ENCODE data around the gene HDDC2.

Gene HDDC2

DNA sequence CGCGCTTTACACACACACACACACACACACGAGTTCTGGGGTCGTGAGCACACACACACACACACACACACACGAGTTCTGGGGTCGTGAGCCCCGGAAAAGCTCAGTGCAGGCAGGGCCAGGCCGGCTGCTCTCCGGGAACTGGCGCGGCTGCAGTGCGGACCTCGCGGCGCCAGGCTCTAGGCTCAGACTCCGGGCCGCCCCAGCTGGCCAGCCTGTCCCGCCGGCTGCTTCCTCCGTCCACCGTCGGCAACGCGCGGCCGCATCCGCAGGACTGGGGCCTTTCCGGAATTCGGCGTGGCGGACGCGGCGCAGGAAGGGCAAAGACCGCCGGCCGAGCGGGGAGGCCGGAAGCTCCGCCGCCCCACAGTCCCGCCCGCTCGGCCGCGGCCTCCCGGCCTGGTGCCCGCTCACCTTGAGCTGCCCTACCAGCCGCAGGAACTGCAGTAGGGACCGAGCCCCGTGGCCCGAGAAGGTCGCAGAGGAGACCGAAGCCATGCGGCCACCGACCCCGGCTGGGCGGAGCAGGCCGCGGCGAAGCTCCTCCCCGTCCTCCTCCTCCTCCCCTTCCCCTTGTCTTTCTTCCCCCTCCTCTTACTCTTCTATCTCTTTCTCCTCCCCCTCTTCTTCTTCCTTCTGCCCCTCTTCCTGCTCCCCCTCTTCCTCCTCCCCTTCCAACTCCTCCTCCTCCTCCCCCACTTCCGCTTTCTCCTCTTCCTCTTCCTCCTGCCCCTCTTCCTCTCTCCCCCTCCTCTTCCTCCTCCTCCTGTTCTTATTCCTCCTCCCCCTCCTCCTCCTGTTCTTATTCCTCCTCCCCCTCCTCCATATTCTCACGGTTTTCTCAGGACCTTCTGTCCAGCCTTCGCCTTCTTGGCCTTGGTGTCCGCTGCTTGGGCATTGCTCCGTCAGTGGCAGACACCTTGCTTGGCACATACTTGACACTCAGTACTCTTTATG is at the start of gene HDDC2:
Gene HDDC2 (minus strand): TSS at position 533 of the 957 bp plus-strand sequence. CDS start 35 bp downstream, at position 498.
- peak; percentile 62 for DNase-seq (ENCODE audit: low spot score)

GRCh38 chr6:125346926-125347563 is 45.3 kb upstream of the HDDC2 start:
- no peak for DNase-seq (ENCODE audit: low spot score)

DNA sequence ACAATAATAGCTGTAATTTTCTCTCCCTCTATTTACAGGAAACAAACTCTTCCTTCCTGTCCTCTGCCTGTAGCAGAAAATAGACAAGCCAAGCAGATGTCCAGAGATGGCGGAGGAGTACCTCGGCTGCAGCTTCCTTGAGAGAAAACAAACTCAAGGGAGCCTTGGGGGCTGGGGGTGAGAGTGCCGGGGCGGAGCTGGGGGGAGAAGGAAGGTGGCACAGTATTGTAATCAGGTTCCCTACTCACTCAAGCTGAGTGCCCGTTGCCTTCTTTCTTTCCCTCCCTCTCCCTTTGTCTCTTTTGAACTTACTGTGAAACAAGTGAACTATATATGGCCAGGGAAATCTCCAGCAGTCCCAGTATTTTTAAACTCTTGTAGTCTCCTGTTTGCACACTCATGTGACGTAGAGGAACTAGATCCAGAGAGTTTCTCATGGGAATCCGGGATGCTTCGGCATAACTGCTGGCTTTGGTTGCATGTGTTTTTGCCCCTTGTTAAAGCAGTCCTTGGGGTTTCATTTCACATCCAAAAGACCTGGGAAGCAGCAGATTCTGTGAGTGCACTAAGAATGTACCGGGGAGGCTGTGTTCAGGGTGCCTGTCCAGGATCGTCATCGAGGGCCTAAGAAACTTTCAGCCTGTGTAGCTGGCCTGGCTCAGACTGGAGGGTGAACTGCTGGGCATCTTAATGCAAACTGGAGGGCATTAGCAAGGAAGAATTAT is 44.6 kb upstream of the HDDC2 start:
- DNase-seq (ENCODE audit: low spot score): no peak

DNA sequence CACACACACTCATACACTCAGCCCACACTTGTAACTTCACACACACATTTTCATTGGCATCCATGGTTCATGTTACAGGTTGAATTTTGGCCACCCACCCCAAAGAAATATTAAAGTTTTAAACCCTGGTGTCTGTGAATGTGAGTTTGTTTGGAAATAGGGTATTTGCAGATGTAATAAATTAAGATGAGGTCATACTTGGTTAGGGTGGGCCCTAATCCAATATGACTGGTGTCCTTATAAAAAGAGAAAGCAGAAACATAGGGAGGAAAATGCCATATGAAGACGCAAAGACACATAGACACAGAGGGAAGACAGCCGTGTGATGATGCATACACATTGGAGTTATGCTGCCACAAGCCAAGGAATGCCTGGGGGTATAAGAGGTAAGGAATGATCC is 39.7 kb upstream of the HDDC2 start:
- no peak for DNase-seq (ENCODE audit: low spot score)

DNA sequence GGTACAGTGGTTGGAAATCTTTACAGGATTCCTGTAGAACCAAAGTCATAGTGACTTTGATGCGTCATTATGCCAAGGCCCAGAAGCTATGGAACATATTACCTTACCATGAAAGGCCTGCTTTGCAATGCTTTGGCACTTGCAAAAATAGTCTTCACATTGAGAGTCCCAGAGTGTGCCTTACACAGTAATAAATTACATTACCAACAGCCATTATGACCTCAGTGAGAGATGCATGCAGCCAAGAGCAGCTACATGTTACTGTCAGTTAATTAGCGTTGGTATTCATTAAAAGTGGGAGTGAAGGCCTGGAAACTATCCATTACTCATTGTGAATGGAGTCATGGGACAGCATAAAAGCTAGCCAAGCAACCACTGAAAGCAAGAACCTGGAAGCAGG is 39.2 kb upstream of the HDDC2 start:
- no peak for DNase-seq (ENCODE audit: low spot score)

DNA sequence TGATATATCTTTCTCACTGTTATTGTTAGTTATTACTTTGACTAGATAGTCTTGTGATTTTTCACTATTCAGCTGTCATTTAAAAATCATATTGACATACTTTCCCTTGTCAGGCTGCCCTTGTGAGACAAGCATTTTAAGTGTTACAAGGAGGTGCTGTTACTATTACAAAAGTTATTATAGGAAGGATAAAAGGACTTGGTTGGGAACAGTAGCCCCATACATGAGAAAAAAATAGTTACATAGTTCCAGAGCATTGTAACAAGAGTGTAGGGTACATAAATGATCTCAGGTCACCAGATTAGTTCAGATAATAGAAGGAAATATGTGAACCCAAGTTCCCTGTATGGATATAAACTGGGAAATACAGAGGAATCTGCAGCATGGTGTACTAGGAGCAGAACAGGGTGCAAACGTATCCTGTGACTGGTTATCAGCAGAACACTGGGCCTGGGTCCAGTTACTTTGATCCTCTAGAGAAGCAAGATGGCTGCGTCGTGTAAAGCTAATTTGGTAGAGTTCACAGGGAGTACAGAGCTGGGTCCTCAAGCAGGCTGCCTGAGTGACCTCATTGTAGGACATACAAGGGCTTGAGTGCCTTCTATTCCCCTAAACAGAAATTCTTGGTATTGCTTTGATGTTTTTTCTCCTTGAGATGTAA is 38.5 kb upstream of the HDDC2 start:
- DNase-seq (ENCODE audit: low spot score): no peak

GRCh38 chr6:125339653-125340052 is 37.9 kb upstream of the HDDC2 start:
- DNase-seq (ENCODE audit: low spot score): no peak

- no peak for DNase-seq (ENCODE audit: low spot score)
Observed at GRCh38 chr6:125338381-125338780, 36.6 kb upstream of the HDDC2 start.

DNA sequence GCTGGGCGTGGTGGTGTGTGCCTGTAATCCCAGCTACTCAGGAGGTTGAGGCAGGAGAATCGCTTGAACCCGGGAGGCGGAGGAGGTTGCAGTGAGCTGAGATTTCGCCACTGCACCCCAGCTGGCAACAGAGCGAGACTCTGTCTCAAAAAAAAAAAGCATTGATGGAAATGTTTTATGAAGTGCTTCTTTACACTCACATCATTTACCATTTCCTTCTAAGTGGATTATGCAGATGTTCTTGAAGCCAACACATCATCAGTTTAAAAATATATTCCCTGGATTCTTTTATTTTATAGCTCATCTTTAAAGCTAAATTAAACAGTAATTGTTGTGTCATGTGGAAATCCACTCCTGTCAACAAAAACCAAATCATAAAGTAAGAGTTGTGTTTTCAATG is 35.9 kb upstream of the HDDC2 start:
- no peak for DNase-seq (ENCODE audit: low spot score)

DNA sequence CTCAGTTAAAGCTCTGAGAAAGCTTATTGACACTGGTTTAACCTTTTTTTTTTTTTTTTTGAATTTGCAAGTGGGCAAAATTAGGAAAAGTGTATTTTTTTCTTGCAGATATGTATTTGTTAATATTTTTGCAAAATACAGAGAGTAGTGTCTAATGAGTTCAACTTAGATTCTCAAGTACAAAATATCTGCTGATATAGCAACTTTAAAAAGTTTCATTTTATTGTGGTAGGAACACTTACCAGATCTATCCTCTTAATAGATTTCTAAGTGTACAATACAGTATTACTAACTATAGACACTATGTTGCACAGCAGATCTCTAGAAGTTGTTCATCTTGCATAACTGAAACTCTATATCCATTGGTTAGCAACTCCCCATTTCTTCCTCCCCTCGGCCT is 30.9 kb upstream of the HDDC2 start:
- no peak for DNase-seq (ENCODE audit: low spot score)

- DNase-seq (ENCODE audit: low spot score): no peak
Observed at GRCh38 chr6:125325586-125325985, 23.8 kb upstream of the HDDC2 start.

DNA sequence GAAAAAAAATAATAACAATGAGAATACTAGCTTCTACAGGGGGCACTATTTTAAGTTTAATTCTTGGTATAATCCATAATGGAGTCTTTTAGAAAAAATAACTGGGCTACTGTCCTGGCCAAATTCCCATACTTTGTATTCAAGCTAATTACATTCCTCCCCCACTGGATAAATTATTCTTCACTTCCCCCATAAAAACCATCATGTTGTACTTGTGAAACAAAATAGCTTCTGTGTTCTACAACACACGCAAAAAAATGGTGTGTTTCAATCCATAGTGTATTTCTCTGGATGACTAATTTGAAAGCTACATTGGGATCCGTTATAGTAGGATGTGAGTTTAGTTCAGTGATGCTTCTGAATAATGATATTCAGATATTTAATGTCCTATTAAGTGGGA is 21.6 kb upstream of the HDDC2 start:
- no peak for DNase-seq (ENCODE audit: low spot score)

DNA sequence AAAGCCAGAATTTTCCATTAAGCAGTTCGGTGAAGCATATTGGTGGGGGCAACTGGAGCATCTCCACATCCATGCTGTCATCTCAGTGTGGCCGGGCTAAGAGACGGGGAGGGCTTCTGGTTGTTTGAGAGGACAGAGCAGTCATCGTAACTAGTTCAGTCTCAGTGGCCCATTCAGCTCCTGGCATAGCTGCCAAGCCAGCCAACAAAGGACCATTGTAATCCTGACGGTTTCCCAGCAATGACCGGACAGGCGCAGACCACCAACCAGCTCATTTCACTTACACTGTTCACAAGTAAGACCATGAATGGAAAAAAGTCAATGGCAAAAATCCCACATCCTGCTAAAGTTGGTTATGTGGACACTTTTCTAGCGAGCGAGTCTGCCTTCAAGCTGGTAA is 14.9 kb upstream of the HDDC2 start:
- peak; percentile 11 for DNase-seq (ENCODE audit: low spot score)

DNA sequence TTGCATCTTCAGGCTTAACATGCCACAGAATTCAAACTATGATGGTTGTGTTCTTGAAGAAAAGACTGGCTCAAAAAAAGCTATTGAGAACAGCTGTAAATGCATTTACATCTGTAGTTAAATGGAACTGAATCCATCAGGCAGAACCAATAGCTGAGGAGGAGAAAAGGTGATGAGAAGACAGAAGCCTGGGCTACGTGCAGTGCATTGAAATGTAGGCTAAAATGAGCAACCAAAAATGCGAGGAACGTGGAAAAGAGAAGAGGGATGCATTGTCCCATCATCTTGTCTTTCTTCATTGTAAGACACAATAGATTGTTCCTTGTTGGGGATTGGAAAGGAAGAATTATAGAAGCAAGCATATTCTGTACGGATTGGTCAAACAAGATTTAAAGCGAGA is 13.8 kb upstream of the HDDC2 start:
- DNase-seq (ENCODE audit: low spot score): no peak

GRCh38 chr6:125314009-125314581 is 12.3 kb upstream of the HDDC2 start:
- DNase-seq (ENCODE audit: low spot score): peak; percentile 69

DNA sequence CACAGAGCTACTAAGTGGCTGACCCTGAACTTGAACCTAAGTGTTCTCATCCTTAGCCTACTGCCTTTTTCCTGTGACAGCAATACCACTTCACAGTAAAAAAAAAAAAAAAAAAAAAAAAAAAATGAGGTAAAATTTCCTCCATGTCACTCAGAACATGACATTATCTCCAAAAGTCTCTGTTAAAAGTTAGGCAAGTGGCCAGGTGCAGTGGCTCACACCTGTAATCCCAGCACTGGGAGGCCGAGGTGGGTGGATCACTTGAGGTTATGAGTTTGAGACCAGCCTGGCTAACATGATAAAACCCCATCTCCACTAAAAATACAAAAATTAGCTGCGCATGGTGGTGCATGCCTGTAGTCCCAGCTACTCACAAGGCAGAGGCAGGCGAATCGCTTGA is 11.2 kb upstream of the HDDC2 start:
- no peak for DNase-seq (ENCODE audit: low spot score)

- DNase-seq (ENCODE audit: low spot score): peak; percentile 18
Observed at GRCh38 chr6:125312478-125312877, 10.7 kb upstream of the HDDC2 start.

- peak; percentile 74 for DNase-seq (ENCODE audit: low spot score)
Observed at GRCh38 chr6:125310994-125311649, 9.4 kb upstream of the HDDC2 start.

DNA sequence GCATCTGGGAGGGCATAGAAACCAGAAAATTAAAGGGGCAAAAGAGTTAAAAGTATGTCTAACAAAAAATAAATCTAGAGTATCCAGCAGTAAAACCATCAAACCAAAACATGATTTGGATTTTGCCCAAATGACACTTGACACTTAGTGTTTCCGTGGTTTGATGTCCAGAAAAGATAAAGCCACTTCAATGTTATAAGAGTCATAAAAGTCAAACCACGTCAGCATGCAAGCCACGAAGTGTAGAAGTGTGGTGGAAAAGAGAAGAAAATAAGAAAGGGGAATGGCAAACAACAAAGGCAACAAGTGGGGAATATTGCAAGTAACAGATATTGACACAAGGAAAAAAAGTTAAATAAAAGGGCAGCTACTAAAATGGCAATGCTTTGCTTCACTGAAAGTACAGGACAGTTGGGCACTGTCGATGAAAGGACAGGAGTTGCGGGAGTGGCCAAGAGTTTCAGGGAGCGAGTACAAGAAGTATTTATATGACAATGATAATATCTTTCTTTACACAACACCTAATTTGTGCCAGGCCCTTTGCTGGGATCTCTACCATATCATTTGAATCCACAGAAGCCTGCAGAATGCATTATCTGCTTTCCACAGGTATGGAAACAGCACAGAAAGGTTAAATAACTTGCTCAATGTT is 6.3 kb upstream of the HDDC2 start:
- DNase-seq (ENCODE audit: low spot score): peak; percentile 20

DNA sequence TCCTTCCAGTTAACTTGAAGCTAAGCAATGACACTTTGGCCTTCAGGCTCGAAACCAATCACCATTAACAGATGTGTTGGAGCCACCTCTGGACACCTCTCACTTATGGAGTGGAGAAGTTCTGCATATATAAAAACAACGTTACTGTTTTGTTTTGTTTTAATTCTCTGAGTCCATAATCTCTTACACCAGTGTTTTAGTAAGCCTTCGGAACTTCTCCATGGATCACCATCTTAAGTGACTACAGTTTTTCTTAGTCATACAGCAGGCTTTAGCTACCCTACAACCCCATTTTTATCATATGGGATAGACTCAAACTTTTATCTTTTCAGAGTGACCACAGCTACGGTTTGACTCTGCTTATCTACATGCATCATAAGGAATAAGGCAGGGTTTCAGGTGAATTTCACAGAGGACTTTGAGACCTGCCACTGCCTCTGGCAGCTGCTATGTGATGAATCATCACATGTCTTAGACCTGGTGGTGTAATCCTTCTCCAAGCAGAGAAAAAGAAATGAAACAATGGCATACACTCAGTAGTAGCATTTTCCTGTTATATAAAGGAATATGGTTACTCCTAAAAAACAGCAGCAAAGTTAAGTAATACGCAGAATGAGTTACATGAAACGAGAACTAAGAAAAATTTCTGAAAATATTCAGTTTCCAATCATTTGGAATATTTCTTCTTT is 5.5 kb upstream of the HDDC2 start:
- DNase-seq (ENCODE audit: low spot score): peak; percentile 27
